A673 (cell line): ENCODE results near the gene FOXC2. TPM values are rescaled to one million over a fixed set of nuclear protein-coding genes. Genes with fewer than 3 reads are reported as not detected.

Experiments
- BruUV-seq: library from RNA; stranded (reverse); fragments of 400-500 nt; replicated peaks from 2 replicates; lab custom pipeline; 2021; lab: Mats Ljungman, UMichigan
- CTCF ChIA-PET: fragments of 300-600 bp; sonication (Branson Sonifier 250); formaldehyde crosslinking; loops from one replicate; lab custom pipeline; 2022; ENCODE audit warnings: antibody characterized with exemption; lab: Charles Lee
- POLR2A ChIA-PET: fragments of 300-600 bp; sonication (Branson Sonifier 250); formaldehyde crosslinking; loops from one replicate; lab custom pipeline; 2022; ENCODE audit warnings: antibody characterized with exemption; ENCODE audit not compliant: low non-redundant PET; lab: Charles Lee
- DNase-seq: peaks from one replicate; pipeline ENCODE4 v3.0.0-alpha.2; 2015; ENCODE audit warnings: low spot score
- H3K27ac ChIP-seq: fragments of 200-600 bp; sonication (generic); 2 replicates; pipeline ENCODE4 v1.5.1; 2016; ENCODE audit warnings: mixed run types, low read depth, mild to moderate bottlenecking, mixed read lengths, antibody characterized with exemption, low read length; ENCODE audit not compliant: poor library complexity, severe bottlenecking
- H3K27me3 ChIP-seq: fragments of 200-600 bp; sonication (generic); replicated peaks from 2 replicates; pipeline ENCODE4 v1.6.1; 2017; ENCODE audit warnings: mixed run types, low read depth, mild to moderate bottlenecking, mixed read lengths, antibody characterized with exemption, low read length; ENCODE audit not compliant: insufficient read depth, poor library complexity
- H3K36me3 ChIP-seq: fragments of 200-600 bp; sonication (generic); 2 replicates; pipeline ENCODE4 v1.6.1; 2016; ENCODE audit warnings: mixed run types, mild to moderate bottlenecking, mixed read lengths, antibody characterized with exemption, low read length; ENCODE audit not compliant: insufficient read depth, poor library complexity, severe bottlenecking
- H3K4me1 ChIP-seq: fragments of 200-600 bp; sonication (generic); 2 replicates; pipeline ENCODE4 v1.6.1; 2017; ENCODE audit warnings: mixed run types, mild to moderate bottlenecking, mixed read lengths, antibody characterized with exemption, low read length; ENCODE audit not compliant: insufficient read depth, poor library complexity, severe bottlenecking
- H3K4me3 ChIP-seq: fragments of 200-600 bp; sonication (generic); 2 replicates; pipeline ENCODE4 v1.5.1; 2016; ENCODE audit warnings: low read depth, mixed run types, mild to moderate bottlenecking, mixed read lengths, low read length; ENCODE audit not compliant: poor library complexity, severe bottlenecking
- H3K9me3 ChIP-seq: fragments of 200-600 bp; sonication (generic); 2 replicates; pipeline ENCODE4 v1.6.1; 2016; ENCODE audit warnings: mixed run types, low read depth, mild to moderate bottlenecking, mixed read lengths, antibody characterized with exemption, low read length; ENCODE audit not compliant: poor library complexity, severe bottlenecking
- CTCF ChIP-seq: fragments of 300-800, 200-600 bp; sonication (generic); conservative IDR thresholded peaks from 2 replicates; pipeline ENCODE4 v1.5.1; 2017; ENCODE audit warnings: low read depth, mild to moderate bottlenecking, antibody characterized with exemption, low read length, moderate library complexity, mixed read lengths
- EZH2 ChIP-seq: fragments of 200-600 bp; sonication (generic); IDR thresholded peaks from 2 replicates; pipeline ENCODE4 v1.6.1; 2017; ENCODE audit warnings: borderline replicate concordance, low read depth, mild to moderate bottlenecking, mixed read lengths, antibody characterized with exemption, low read length; ENCODE audit not compliant: poor library complexity, severe bottlenecking
- intact Hi-C: fragments of 100-400 bp; cut with micrococcal nuclease; formaldehyde crosslinking; loops from one replicate; pipeline ENCODE4 v1.10.0; 2022; ENCODE audit not compliant: unreplicated experiment
- total RNA-seq: library from RNA; stranded (reverse); gene quantifications from 2 replicates; pipeline ENCODE4 v1.2.3, GENCODE V29; 2021

Gene FOXC2
- total RNA-seq, 1 experiment from 2014 or later, result 0.34 TPM

DNA sequence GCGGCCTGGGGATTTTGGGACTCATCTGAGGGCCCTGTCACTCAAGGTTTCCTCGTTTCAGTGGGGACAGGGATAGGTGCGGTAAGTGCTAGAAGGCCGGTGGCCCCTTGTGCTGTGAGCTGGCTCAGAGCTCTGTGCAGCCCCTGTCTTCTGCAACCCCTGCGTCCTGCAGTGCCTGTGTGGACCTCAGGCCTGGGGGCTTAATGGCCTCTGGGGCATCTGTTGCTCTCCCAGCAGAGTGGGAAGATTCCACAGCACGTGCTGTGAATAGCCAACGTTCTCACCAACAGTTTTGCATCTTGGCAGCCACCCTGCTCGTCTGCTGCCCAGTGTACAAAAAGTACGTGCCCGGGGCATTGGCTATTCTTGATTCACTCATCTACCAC lies 4.9 kb downstream of the FOXC2 start:
- Histone ChIP-seq H3K4me1 (peaks cover 12% of the 10 kb centered on the region), H3K4me3 (no peak overlapping the region), H3K9me3 (no peaks in the 10 kb centered on the region), H3K36me3 (no peaks in the 10 kb centered on the region), H3K27ac (no peak overlapping the region), H3K27me3 (peaks cover 43% of the 10 kb centered on the region)
- ChIA-PET CTCF (no interaction called here), POLR2A (no interaction called here)
- intact Hi-C loops, result loop anchor here (10.0 kb wide), 1 partner anchor 303 kb away; no protein-coding TSS in a partner anchor
- BruUV-seq, result no TSS peak
- no peak for DNase-seq
- TF ChIP-seq CTCF (no peak), EZH2 (no peak)

DNA sequence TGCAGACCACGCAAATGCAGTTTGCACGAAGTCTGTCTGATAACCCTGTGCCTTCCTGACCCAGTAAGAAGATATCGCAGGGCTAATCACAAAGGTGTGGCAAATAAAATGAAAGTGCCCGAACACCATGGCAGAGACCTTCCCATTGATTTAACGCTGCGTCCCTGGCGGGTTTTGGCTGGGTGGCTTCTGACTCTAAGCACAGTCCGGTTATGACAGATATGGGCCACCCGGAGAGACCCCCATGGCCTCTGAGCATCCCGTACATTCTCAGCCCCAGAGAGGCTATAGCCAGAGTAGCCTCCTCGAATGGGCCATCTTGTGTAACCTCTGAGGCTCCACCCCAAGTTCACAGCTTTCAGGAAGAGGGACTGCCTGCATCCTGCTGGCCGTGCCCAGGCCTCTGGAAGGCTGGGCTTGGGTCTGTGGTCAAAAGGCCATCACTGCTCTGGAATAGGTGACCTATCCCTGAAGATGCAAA lies 5.5 kb downstream of the FOXC2 start:
- Histone ChIP-seq H3K4me3 (no peak overlapping the region), H3K36me3 (no peaks in the 10 kb centered on the region), H3K27me3 (peaks cover 41% of the 10 kb centered on the region), H3K4me1 (peaks cover 15% of the 10 kb centered on the region), H3K9me3 (no peaks in the 10 kb centered on the region), H3K27ac (no peak overlapping the region)
- intact Hi-C loops, result loop anchor here (10.0 kb wide), 1 partner anchor 303 kb away; no protein-coding TSS in a partner anchor
- DNase-seq, result no peak
- POLR2A ChIA-PET, result no interaction called here
- CTCF ChIA-PET, result no interaction called here
- no peak for TF ChIP-seq EZH2
- no peak for TF ChIP-seq CTCF
- no TSS peak for BruUV-seq

DNA sequence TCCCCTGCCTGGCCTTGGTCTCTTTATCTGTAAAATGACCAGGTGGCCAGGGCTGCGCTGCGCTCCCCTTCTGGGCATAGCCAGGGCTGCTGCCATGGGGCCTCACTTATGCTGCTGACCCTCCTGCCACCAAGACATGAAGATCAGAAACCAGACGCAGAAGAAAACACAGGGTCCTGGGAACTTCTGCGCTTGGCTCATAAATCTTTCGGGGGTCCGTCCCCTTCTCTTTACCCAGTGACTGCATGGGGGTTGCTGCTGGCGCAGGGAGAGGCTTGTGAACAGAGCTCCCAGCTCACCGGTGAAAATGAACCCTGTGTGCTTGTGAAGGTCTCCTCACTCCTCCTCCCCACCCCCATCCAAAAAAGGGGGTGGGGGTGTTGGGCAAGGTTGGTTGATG lies 6.0 kb downstream of the FOXC2 start:
- Histone ChIP-seq H3K27ac (no peak overlapping the region), H3K27me3 (peaks cover 36% of the 10 kb centered on the region), H3K4me3 (no peak overlapping the region), H3K36me3 (no peaks in the 10 kb centered on the region), H3K9me3 (no peaks in the 10 kb centered on the region), H3K4me1 (peaks cover 17% of the 10 kb centered on the region)
- no TSS peak for BruUV-seq
- DNase-seq, result no peak
- intact Hi-C loops, result loop anchor here (10.0 kb wide), 1 partner anchor 302 kb away; no protein-coding TSS in a partner anchor
- TF ChIP-seq EZH2 (no peak), CTCF (no peak)
- ChIA-PET POLR2A (no interaction called here), CTCF (no interaction called here)
